SK-N-SH treated with all-trans-retinoic acid at 6 μM for 48 hours (cell line): ENCODE results near the gene HK3.

Experiments used
- ATAC-seq: fragments of 200-7000 bp; cut with Tn5 transposase; 3 replicates; pipeline ENCODE4 v1.9.1; 2020; ENCODE audit warnings: mild to moderate bottlenecking, moderate library complexity
- ARNTL ChIP-seq: fragments of 450-650 bp; formaldehyde crosslinking; IDR thresholded peaks from 2 replicates; pipeline ENCODE4 v1.5.0; 2020; ENCODE audit warnings: low read depth, mild to moderate bottlenecking, moderate library complexity, borderline replicate concordance
- BACH2 ChIP-seq: fragments of 250-450 bp; sonication (Bioruptor Pico); IDR thresholded peaks from 2 replicates; pipeline ENCODE4 v1.9.0; 2021; ENCODE audit warnings: mild to moderate bottlenecking, borderline replicate concordance
- CREB5 ChIP-seq: fragments of 250-450 bp; sonication (Bioruptor Pico); IDR thresholded peaks from 2 replicates; pipeline ENCODE4 v1.5.1; 2020; ENCODE audit warnings: low read depth, mild to moderate bottlenecking, moderate library complexity
- CSDC2 ChIP-seq: fragments of 250-450 bp; sonication (Bioruptor Pico); IDR thresholded peaks from 2 replicates; pipeline ENCODE4 v1.5.0; 2020; ENCODE audit warnings: mild to moderate bottlenecking, moderate library complexity
- CSRNP3 ChIP-seq: fragments of 250-450 bp; sonication (Bioruptor Pico); IDR thresholded peaks from 2 replicates; pipeline ENCODE4 v1.5.1; 2021; ENCODE audit warnings: mild to moderate bottlenecking, moderate library complexity
- ESRRG ChIP-seq: fragments of 250-450 bp; sonication (Bioruptor Pico); IDR thresholded peaks from 2 replicates; pipeline ENCODE4 v1.6.1; 2021; ENCODE audit warnings: mild to moderate bottlenecking
- GLIS3 ChIP-seq: fragments of 250-450 bp; sonication (Bioruptor Pico); IDR thresholded peaks from 2 replicates; pipeline ENCODE4 v1.5.0; 2020; ENCODE audit warnings: mild to moderate bottlenecking, moderate library complexity
- ISL1 ChIP-seq: fragments of 250-450 bp; sonication (Bioruptor Pico); IDR thresholded peaks from 2 replicates; pipeline ENCODE4 v2.1.2; 2022; ENCODE audit warnings: mild to moderate bottlenecking, moderate library complexity
- OSR1 ChIP-seq: fragments of 250-450 bp; sonication (Bioruptor Pico); IDR thresholded peaks from 2 replicates; pipeline ENCODE4 v1.8.0; 2022; ENCODE audit warnings: moderate library complexity, mild to moderate bottlenecking, inconsistent platforms
- PPARA ChIP-seq: fragments of 250-450 bp; sonication (Bioruptor Pico); IDR thresholded peaks from 2 replicates; pipeline ENCODE4 v1.5.0; 2020; ENCODE audit warnings: mild to moderate bottlenecking, borderline replicate concordance
- RARB ChIP-seq: fragments of 250-450 bp; sonication (Bioruptor Pico); IDR thresholded peaks from 2 replicates; pipeline ENCODE4 v1.8.0; 2021; ENCODE audit warnings: mild to moderate bottlenecking, moderate library complexity
- SNAI2 ChIP-seq: fragments of 250-450 bp; sonication (Bioruptor Pico); IDR thresholded peaks from 2 replicates; pipeline ENCODE4 v1.5.0; 2020; ENCODE audit warnings: mild to moderate bottlenecking, moderate library complexity
- TCF4 ChIP-seq: fragments of 250-450 bp; sonication (Bioruptor Pico); IDR thresholded peaks from 2 replicates; pipeline ENCODE4 v1.8.0; 2021; ENCODE audit warnings: mild to moderate bottlenecking, moderate library complexity, borderline replicate concordance
- TOX ChIP-seq: fragments of 250-450 bp; sonication (Bioruptor Pico); IDR thresholded peaks from 2 replicates; pipeline ENCODE4 v1.8.0; 2021; ENCODE audit warnings: mild to moderate bottlenecking, moderate library complexity, borderline replicate concordance
- ZC3H10 ChIP-seq: fragments of 250-450 bp; sonication (Bioruptor Pico); IDR thresholded peaks from 2 replicates; pipeline ENCODE4 v1.5.1; 2021; ENCODE audit warnings: mild to moderate bottlenecking, moderate library complexity
- ZFP3 ChIP-seq: fragments of 250-450 bp; sonication (Bioruptor Pico); IDR thresholded peaks from 2 replicates; pipeline ENCODE4 v1.5.0; 2020; ENCODE audit warnings: mild to moderate bottlenecking, moderate library complexity
- ZFP30 ChIP-seq: fragments of 450-650 bp; formaldehyde crosslinking; IDR thresholded peaks from 2 replicates; pipeline ENCODE4 v1.5.0; 2022; ENCODE audit warnings: mild to moderate bottlenecking, moderate library complexity
- ZNF565 ChIP-seq: fragments of 450-650 bp; formaldehyde crosslinking; conservative IDR thresholded peaks from 2 replicates; pipeline ENCODE4 v1.5.0; 2020; ENCODE audit warnings: low read depth, mild to moderate bottlenecking, moderate library complexity
- ZNF70 ChIP-seq: fragments of 450-650 bp; formaldehyde crosslinking; IDR thresholded peaks from 2 replicates; pipeline ENCODE4 v1.5.0; 2020; ENCODE audit warnings: mild to moderate bottlenecking, moderate library complexity
- ZNF8 ChIP-seq: fragments of 450-650 bp; formaldehyde crosslinking; IDR thresholded peaks from 2 replicates; pipeline ENCODE4 v1.5.0; 2020; ENCODE audit warnings: mild to moderate bottlenecking, moderate library complexity
- TF ChIP-seq, protein P1 (sequence below): fragments of 250-450 bp; sonication (Bioruptor Pico); IDR thresholded peaks from 2 replicates; pipeline ENCODE4 v1.8.0; 2021; ENCODE audit warnings: low read depth, mild to moderate bottlenecking, moderate library complexity, borderline replicate concordance
- TF ChIP-seq, protein P2 (sequence below): fragments of 250-450 bp; sonication (Bioruptor Pico); IDR thresholded peaks from 2 replicates; pipeline ENCODE4 v1.8.0; 2020; ENCODE audit warnings: mild to moderate bottlenecking, moderate library complexity, borderline replicate concordance

The HK3 gene

GRCh38 chr5:176844706-176845391, 54.3 kb downstream of the HK3 start:
- peak; percentile 72 for ATAC-seq

GRCh38 chr5:176844281-176844680, 54.9 kb downstream of the HK3 start:
- ATAC-seq, result no peak
- no peak for TF ChIP-seq OSR1
- TF ChIP-seq, protein P1, sequence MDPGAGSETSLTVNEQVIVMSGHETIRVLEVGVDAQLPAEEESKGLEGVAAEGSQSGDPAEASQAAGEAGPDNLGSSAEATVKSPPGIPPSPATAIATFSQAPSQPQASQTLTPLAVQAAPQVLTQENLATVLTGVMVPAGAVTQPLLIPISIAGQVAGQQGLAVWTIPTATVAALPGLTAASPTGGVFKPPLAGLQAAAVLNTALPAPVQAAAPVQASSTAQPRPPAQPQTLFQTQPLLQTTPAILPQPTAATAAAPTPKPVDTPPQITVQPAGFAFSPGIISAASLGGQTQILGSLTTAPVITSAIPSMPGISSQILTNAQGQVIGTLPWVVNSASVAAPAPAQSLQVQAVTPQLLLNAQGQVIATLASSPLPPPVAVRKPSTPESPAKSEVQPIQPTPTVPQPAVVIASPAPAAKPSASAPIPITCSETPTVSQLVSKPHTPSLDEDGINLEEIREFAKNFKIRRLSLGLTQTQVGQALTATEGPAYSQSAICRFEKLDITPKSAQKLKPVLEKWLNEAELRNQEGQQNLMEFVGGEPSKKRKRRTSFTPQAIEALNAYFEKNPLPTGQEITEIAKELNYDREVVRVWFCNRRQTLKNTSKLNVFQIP, result no peak
- no peak for TF ChIP-seq CREB5 (CRISPR knock-in tag)
- no peak for TF ChIP-seq ZFP30 (CRISPR knock-in tag)
- TF ChIP-seq, all 23 proteins: peak for 0

More at GRCh38 chr5:176844706-176845391, 54.3 kb downstream of the HK3 start:
- TF ChIP-seq ZFP30 (CRISPR knock-in tag) (no peak), BACH2 (CRISPR knock-in tag) (no peak), ZNF70 (CRISPR knock-in tag) (0 out of 2 replicates have a peak, but pooled peaks have one; percentile 13), OSR1 (no peak), GLIS3 (CRISPR knock-in tag) (no peak)

DNA sequence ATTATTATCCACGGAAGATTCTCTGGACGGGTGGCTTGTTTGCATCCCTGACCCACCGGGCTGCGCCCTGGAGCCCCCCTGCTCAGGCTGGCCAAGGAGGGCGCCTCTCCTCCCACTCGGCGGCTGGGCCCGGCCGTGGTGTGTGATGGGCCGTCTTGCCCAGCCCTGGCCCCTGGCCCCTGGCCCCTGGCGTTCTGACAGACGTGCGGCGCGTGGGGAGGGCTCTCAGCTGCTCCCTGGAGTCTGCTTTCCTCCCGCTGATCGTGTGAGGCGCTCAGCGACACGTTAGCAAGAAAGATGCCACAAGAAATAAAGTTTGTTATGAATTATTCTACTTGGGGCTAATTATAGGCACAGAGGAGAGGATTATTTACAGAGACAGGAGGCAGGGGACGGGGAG, 55.5 kb downstream of the HK3 start:
- TF ChIP-seq BACH2 (CRISPR knock-in tag) (no peak), OSR1 (no peak), TCF4 (no peak), ISL1 (CRISPR knock-in tag) (no peak), RARB (CRISPR knock-in tag) (no peak), PPARA (no peak), ZC3H10 (CRISPR knock-in tag) (no peak)
- ATAC-seq, result no peak

GRCh38 chr5:176837707-176838115, 61.4 kb downstream of the HK3 start:
- peak; percentile 82 for ATAC-seq
- no peak for TF ChIP-seq CSRNP3 (CRISPR knock-in tag)
- peak; percentile 47; the same call in 1 of the 2 replicates for TF ChIP-seq ZNF70 (CRISPR knock-in tag)
- peak; percentile 79; the same call in 1 of the 2 replicates for TF ChIP-seq ESRRG (CRISPR knock-in tag)
- TF ChIP-seq TOX, result no peak
- TF ChIP-seq ZC3H10 (CRISPR knock-in tag), result 0 out of 2 replicates have a peak, but pooled peaks have one; percentile 58
- peak; percentile 99 for TF ChIP-seq SNAI2 (CRISPR knock-in tag)
- no peak for TF ChIP-seq RARB (CRISPR knock-in tag)
- TF ChIP-seq GLIS3 (CRISPR knock-in tag), result peak; percentile 94; the same call in 1 of the 2 replicates
- TF ChIP-seq BACH2 (CRISPR knock-in tag), result 0 out of 2 replicates have a peak, but pooled peaks have one; percentile 16
- TF ChIP-seq ZNF565 (CRISPR knock-in tag), result peak; percentile 89; the same call in 1 of the 2 replicates
- peak; percentile 76 for TF ChIP-seq ISL1 (CRISPR knock-in tag)
- TF ChIP-seq ZFP30 (CRISPR knock-in tag), result peak; percentile 72; the same call in 1 of the 2 replicates
- TF ChIP-seq, protein P1, result peak; percentile 38; the same call in 1 of the 2 replicates
- TF ChIP-seq ZNF8 (CRISPR knock-in tag), result peak; percentile 68; the same call in 1 of the 2 replicates
- no peak for TF ChIP-seq TCF4
- TF ChIP-seq CREB5 (CRISPR knock-in tag), result peak; percentile 51; the same call in 1 of the 2 replicates
- TF ChIP-seq OSR1, result peak; percentile 87; the same call in 1 of the 2 replicates
- 0 out of 2 replicates have a peak, but pooled peaks have one; percentile 67 for TF ChIP-seq PPARA
- no peak for TF ChIP-seq ARNTL (CRISPR knock-in tag)
- peak; percentile 95 for TF ChIP-seq ZFP3 (CRISPR knock-in tag)
- peak; percentile 99 for TF ChIP-seq CSDC2
- TF ChIP-seq, protein P2, sequence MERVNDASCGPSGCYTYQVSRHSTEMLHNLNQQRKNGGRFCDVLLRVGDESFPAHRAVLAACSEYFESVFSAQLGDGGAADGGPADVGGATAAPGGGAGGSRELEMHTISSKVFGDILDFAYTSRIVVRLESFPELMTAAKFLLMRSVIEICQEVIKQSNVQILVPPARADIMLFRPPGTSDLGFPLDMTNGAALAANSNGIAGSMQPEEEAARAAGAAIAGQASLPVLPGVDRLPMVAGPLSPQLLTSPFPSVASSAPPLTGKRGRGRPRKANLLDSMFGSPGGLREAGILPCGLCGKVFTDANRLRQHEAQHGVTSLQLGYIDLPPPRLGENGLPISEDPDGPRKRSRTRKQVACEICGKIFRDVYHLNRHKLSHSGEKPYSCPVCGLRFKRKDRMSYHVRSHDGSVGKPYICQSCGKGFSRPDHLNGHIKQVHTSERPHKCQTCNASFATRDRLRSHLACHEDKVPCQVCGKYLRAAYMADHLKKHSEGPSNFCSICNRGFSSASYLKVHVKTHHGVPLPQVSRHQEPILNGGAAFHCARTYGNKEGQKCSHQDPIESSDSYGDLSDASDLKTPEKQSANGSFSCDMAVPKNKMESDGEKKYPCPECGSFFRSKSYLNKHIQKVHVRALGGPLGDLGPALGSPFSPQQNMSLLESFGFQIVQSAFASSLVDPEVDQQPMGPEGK (CRISPR knock-in tag), result peak; percentile 71; the same call in 1 of the 2 replicates
